DOHH2 (cell line): Measurements from ENCODE around the gene GPRIN3.

Experiments used
- H3F3A ChIP-seq: fragments of 200-600 bp; sonication (generic), shearing (Covaris generic); 2 replicates; pipeline ENCODE4 v1.6.0; 2016; ENCODE audit warnings: antibody characterized with exemption, mild to moderate bottlenecking; ENCODE audit not compliant: control insufficient read depth, insufficient read depth
- H3K27ac ChIP-seq: fragments of 200-600 bp; sonication (generic); 2 replicates; pipeline ENCODE4 v1.5.1; 2014; ENCODE audit warnings: low read depth, mild to moderate bottlenecking, low read length, moderate library complexity
- H3K27me3 ChIP-seq: fragments of 200-600 bp; sonication (generic); 2 replicates; pipeline ENCODE4 v1.6.1; 2014; ENCODE audit warnings: mild to moderate bottlenecking, low read length, mixed read lengths; ENCODE audit not compliant: control insufficient read depth
- H3K36me3 ChIP-seq: fragments of 200-600 bp; sonication (generic); 2 replicates; pipeline ENCODE4 v1.6.1; 2014; ENCODE audit warnings: mild to moderate bottlenecking, low read length, moderate library complexity, mixed read lengths; ENCODE audit not compliant: control insufficient read depth
- H3K4me1 ChIP-seq: fragments of 200-600 bp; sonication (generic); 2 replicates; pipeline ENCODE4 v1.6.1; 2014; ENCODE audit warnings: mild to moderate bottlenecking, low read length, mixed read lengths; ENCODE audit not compliant: control insufficient read depth
- H3K4me2 ChIP-seq: fragments of 200-600 bp; sonication (generic); 2 replicates; pipeline ENCODE4 v1.6.0; 2014; ENCODE audit warnings: mild to moderate bottlenecking, low read length, moderate library complexity
- H3K4me3 ChIP-seq: fragments of 200-600 bp; sonication (generic); 2 replicates; pipeline ENCODE4 v1.5.1; 2014; ENCODE audit warnings: mild to moderate bottlenecking, low read length, mixed read lengths
- H3K79me2 ChIP-seq: fragments of 200-600 bp; sonication (generic); 2 replicates; pipeline ENCODE4 v1.6.1; 2014; ENCODE audit warnings: mild to moderate bottlenecking, low read length, mixed read lengths; ENCODE audit not compliant: control insufficient read depth
- H3K9me2 ChIP-seq: fragments of 200-600 bp; sonication (generic); replicated peaks from 2 replicates; pipeline ENCODE4 v1.6.1; 2014; ENCODE audit warnings: mild to moderate bottlenecking, low read length, mixed read lengths; ENCODE audit not compliant: control insufficient read depth
- H3K9me3 ChIP-seq: fragments of 200-600 bp; sonication (generic); 2 replicates; pipeline ENCODE4 v1.6.1; 2014; ENCODE audit warnings: antibody characterized with exemption, low read length, mixed read lengths; ENCODE audit not compliant: control insufficient read depth, insufficient read depth
- H4K20me1 ChIP-seq: fragments of 200-600 bp; sonication (generic); 2 replicates; pipeline ENCODE4 v1.6.0; 2014; ENCODE audit warnings: low read depth, mild to moderate bottlenecking, antibody characterized with exemption, low read length, moderate library complexity; ENCODE audit not compliant: control insufficient read depth, insufficient read depth
- EZH2phosphoT487 ChIP-seq: fragments of 200-600 bp; sonication (generic); IDR thresholded peaks from 2 replicates; pipeline ENCODE4 v1.6.1; 2017; ENCODE audit warnings: borderline replicate concordance, mild to moderate bottlenecking, antibody characterized with exemption, low read length, moderate library complexity, mixed read lengths
- TF ChIP-seq, protein P1 (sequence below): fragments of 200-600 bp; sonication (generic); IDR thresholded peaks from one replicate; pipeline ENCODE4 v1.5.1; 2014; ENCODE audit warnings: antibody characterized with exemption, mild to moderate bottlenecking, low read depth, low read length; ENCODE audit not compliant: poor library complexity, severe bottlenecking

Gene GPRIN3

GRCh38 chr4:89196745-89197144, 110.9 kb downstream of the GPRIN3 start:
- no peak for TF ChIP-seq EZH2phosphoT487
- TF ChIP-seq, protein P1, sequence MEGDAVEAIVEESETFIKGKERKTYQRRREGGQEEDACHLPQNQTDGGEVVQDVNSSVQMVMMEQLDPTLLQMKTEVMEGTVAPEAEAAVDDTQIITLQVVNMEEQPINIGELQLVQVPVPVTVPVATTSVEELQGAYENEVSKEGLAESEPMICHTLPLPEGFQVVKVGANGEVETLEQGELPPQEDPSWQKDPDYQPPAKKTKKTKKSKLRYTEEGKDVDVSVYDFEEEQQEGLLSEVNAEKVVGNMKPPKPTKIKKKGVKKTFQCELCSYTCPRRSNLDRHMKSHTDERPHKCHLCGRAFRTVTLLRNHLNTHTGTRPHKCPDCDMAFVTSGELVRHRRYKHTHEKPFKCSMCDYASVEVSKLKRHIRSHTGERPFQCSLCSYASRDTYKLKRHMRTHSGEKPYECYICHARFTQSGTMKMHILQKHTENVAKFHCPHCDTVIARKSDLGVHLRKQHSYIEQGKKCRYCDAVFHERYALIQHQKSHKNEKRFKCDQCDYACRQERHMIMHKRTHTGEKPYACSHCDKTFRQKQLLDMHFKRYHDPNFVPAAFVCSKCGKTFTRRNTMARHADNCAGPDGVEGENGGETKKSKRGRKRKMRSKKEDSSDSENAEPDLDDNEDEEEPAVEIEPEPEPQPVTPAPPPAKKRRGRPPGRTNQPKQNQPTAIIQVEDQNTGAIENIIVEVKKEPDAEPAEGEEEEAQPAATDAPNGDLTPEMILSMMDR = no peak
- Histone ChIP-seq H3K36me3 (no peaks in the 10 kb centered on the region), H3K4me3 (no peak overlapping the region), H3K27ac (no peak overlapping the region), H3K4me1 (no peaks in the 10 kb centered on the region), H4K20me1 (no peaks in the 10 kb centered on the region), H3F3A (no peaks in the 10 kb centered on the region), H3K9me3 (no peaks in the 10 kb centered on the region), H3K27me3 (no peaks in the 10 kb centered on the region), H3K79me2 (no peaks in the 10 kb centered on the region), H3K4me2 (no peak overlapping the region), H3K9me2 (no peaks in the 10 kb centered on the region)

GRCh38 chr4:89196056-89196674, 111.4 kb downstream of the GPRIN3 start:
- no peaks in the 10 kb centered on the region for H3F3A ChIP-seq
- no peak overlapping the region for H3K4me3 ChIP-seq
- H3K79me2 ChIP-seq = no peaks in the 10 kb centered on the region
- no peaks in the 10 kb centered on the region for H3K27me3 ChIP-seq
- H4K20me1 ChIP-seq = no peaks in the 10 kb centered on the region
- no peaks in the 10 kb centered on the region for H3K4me1 ChIP-seq
- no peaks in the 10 kb centered on the region for H3K36me3 ChIP-seq
- no peaks in the 10 kb centered on the region for H3K9me2 ChIP-seq
- H3K9me3 ChIP-seq = no peaks in the 10 kb centered on the region
- TF ChIP-seq EZH2phosphoT487 = no peak
- TF ChIP-seq, protein P1 = no peak
- H3K27ac ChIP-seq = no peak overlapping the region
- no peak overlapping the region for H3K4me2 ChIP-seq

- no peaks in the 10 kb centered on the region for H3K79me2 ChIP-seq
- no peak overlapping the region for H3K4me2 ChIP-seq
- TF ChIP-seq, protein P1 = no peak
- no peak for TF ChIP-seq EZH2phosphoT487
- H4K20me1 ChIP-seq = no peaks in the 10 kb centered on the region
- H3K27ac ChIP-seq = no peak overlapping the region
- no peaks in the 10 kb centered on the region for H3K9me3 ChIP-seq
- no peak overlapping the region for H3K4me3 ChIP-seq
- H3K27me3 ChIP-seq = no peaks in the 10 kb centered on the region
- no peaks in the 10 kb centered on the region for H3K36me3 ChIP-seq
- no peaks in the 10 kb centered on the region for H3F3A ChIP-seq
- no peaks in the 10 kb centered on the region for H3K4me1 ChIP-seq
- H3K9me2 ChIP-seq = no peaks in the 10 kb centered on the region
These were observed 113.8 kb downstream of the GPRIN3 start for GRCh38 chr4:89193843-89194242.
